Gastroesophageal sphincter (tissue), 3 donors: ENCODE results near the gene PCMTD2.

ENCODE experiments used
- CTCF ChIP-seq, 4 experiments: fragments of 200-600 bp in 2 of 4; fragments of 450-650 bp in 2 of 4; sonication (generic) in 1 of 4; IDR thresholded peaks; one replicate each; pipeline ENCODE4 v1.5.1; 2017 to 2019; ENCODE audit warnings: antibody characterized with exemption in 4 of 4, mild to moderate bottlenecking in 2 of 4, moderate library complexity in 2 of 4
- EP300 ChIP-seq: sonication (generic); formaldehyde crosslinking; IDR thresholded peaks from one replicate; pipeline ENCODE4 v1.6.1; 2017; ENCODE audit warnings: antibody characterized with exemption, mild to moderate bottlenecking
- POLR2A ChIP-seq, 2 donors: fragments of 450-650 bp; IDR thresholded peaks; one replicate each; pipeline ENCODE4 v1.6.1; 2017; ENCODE audit warnings: antibody characterized with exemption in 2 of 2, mild to moderate bottlenecking in 2 of 2, moderate library complexity in 1 of 2
- POLR2AphosphoS5 ChIP-seq: sonication (generic); formaldehyde crosslinking; IDR thresholded peaks from one replicate; pipeline ENCODE4 v1.6.1; 2017; ENCODE audit warnings: antibody characterized with exemption

GRCh38 chr20:64211874-64212658, 43.5 kb upstream of the PCMTD2 start:
- TF ChIP-seq POLR2A (IDR thresholded peaks at IDR 0.05): no peak
- TF ChIP-seq CTCF (IDR thresholded peaks at IDR 0.05): no peak
- TF ChIP-seq EP300: no peak
- no peak for TF ChIP-seq POLR2AphosphoS5
